SK-N-MC (cell line): ENCODE data around the gene PRR5L.

Experiments used
- EZH2 ChIP-seq: fragments of 200-600 bp; sonication (generic); IDR thresholded peaks from one replicate; pipeline ENCODE4 v1.6.1; 2017; ENCODE audit warnings: antibody characterized with exemption
- POLR2AphosphoS5 ChIP-seq: IDR thresholded peaks from 2 replicates; pipeline ENCODE4 v1.6.1; 2012; ENCODE audit warnings: mild to moderate bottlenecking, low read depth, low read length, borderline replicate concordance

GRCh38 chr11:36493332-36493731 lies 197.2 kb downstream of the PRR5L start:
- TF ChIP-seq EZH2 (no peak), POLR2AphosphoS5 (no peak)
